Panc1 (cell line): ENCODE data around the gene RCN1. TPM values are rescaled to one million over a fixed set of nuclear protein-coding genes. Genes with fewer than 3 reads are reported as not detected.

Experiments used
- ATAC-seq: fragments of 200-7000 bp; cut with Tn5 transposase; 2 replicates; pipeline ENCODE4 v1.9.1; 2020; ENCODE audit warnings: mild to moderate bottlenecking, moderate library complexity
- BruUV-seq: library from RNA; stranded (reverse); fragments of 400-500 nt; replicated peaks from 2 replicates; lab custom pipeline; 2021; lab: Mats Ljungman, UMichigan
- CTCF ChIA-PET: fragments of 300-600 bp; sonication (Branson Sonifier 250); formaldehyde crosslinking; loops from one replicate; lab custom pipeline; 2022; ENCODE audit warnings: antibody characterized with exemption; lab: Charles Lee
- POLR2A ChIA-PET: fragments of 300-600 bp; sonication (Branson Sonifier 250); formaldehyde crosslinking; loops from one replicate; lab custom pipeline; 2022; ENCODE audit warnings: antibody characterized with exemption; lab: Charles Lee
- DNase-seq: peaks from one replicate; pipeline ENCODE4 v3.0.0-alpha.2; 2010; ENCODE audit warnings: low read depth, low spot score
- H3K27ac ChIP-seq: 2 replicates; pipeline ENCODE4 v1.5.1; 2011; ENCODE audit warnings: mild to moderate bottlenecking, low read length, inconsistent platforms
- H3K27me3 ChIP-seq: fragments of 200-500 bp; sonication (Bioruptor generic); 2 replicates; pipeline ENCODE4 v1.6.0; 2014; ENCODE audit warnings: low read length, inconsistent platforms; ENCODE audit not compliant: control insufficient read depth, insufficient read depth
- H3K36me3 ChIP-seq: fragments of 200-500 bp; sonication (Bioruptor generic); 2 replicates; pipeline ENCODE4 v1.5.1; 2014; ENCODE audit warnings: inconsistent platforms, mild to moderate bottlenecking, low read length, moderate library complexity; ENCODE audit not compliant: control insufficient read depth, insufficient read depth
- H3K4me1 ChIP-seq: 2 replicates; pipeline ENCODE4 v1.5.1; 2011; ENCODE audit warnings: inconsistent platforms, mild to moderate bottlenecking, low read length, moderate library complexity; ENCODE audit not compliant: control insufficient read depth, insufficient read depth
- H3K4me3 ChIP-seq, 2 experiments: 2 replicates each; pipeline ENCODE4 v1.5.1; 2011 to 2012; ENCODE audit warnings: low read depth in 2 of 2, low read length in 2 of 2, mild to moderate bottlenecking in 2 of 2, inconsistent platforms in 1 of 2, moderate library complexity in 1 of 2
- H3K9me3 ChIP-seq: fragments of 200-500 bp; sonication (Bioruptor generic); 2 replicates; pipeline ENCODE4 v1.5.1; 2014; ENCODE audit warnings: low read depth, mild to moderate bottlenecking, inconsistent platforms, low read length, moderate library complexity; ENCODE audit not compliant: control insufficient read depth, insufficient read depth
- POLR2AphosphoS5 ChIP-seq: IDR thresholded peaks from 2 replicates; pipeline ENCODE4 v1.6.1; 2012; ENCODE audit warnings: mild to moderate bottlenecking, low read depth, low read length, moderate library complexity
- REST ChIP-seq, 2 experiments: IDR thresholded peaks; 2 replicates each; pipeline ENCODE4 v1.6.1; 2011 to 2012; ENCODE audit warnings: low read depth in 2 of 2, control low read depth in 1 of 2, low read length in 1 of 2, mild to moderate bottlenecking in 1 of 2, moderate library complexity in 1 of 2; ENCODE audit not compliant: insufficient read depth in 1 of 2
- SIN3A ChIP-seq: IDR thresholded peaks from 2 replicates; pipeline ENCODE4 v1.6.1; 2012; ENCODE audit warnings: low read depth, mild to moderate bottlenecking, low read length, moderate library complexity, borderline replicate concordance; ENCODE audit not compliant: insufficient read depth
- TCF7L2 ChIP-seq: IDR thresholded peaks from 2 replicates; pipeline ENCODE4 v1.6.1; 2011; ENCODE audit warnings: mild to moderate bottlenecking, low read depth, low read length, inconsistent platforms
- in situ Hi-C: cut with HindIII; loops from 2 replicates; pipeline ENCODE4 v1.10.0; 2016; ENCODE audit warnings: low sequenced_read_pairs, low pct_unique_long_range_greater_than_20kb
- intact Hi-C: fragments of 100-400 bp; cut with micrococcal nuclease; formaldehyde crosslinking; loops from one replicate; pipeline ENCODE4 v1.10.0; 2022; ENCODE audit not compliant: unreplicated experiment
- total RNA-seq: library from RNA; stranded (reverse); gene quantifications from one replicate; pipeline ENCODE4 v1.2.1, GENCODE V29; 2021; ENCODE audit not compliant: unreplicated experiment

The RCN1 gene
- total RNA-seq, 1 experiment from 2014 or later: 120 TPM

- Histone ChIP-seq H3K4me1 (no peaks in the 10 kb centered on the region), H3K4me3 (no peak overlapping the region), H3K36me3 (peaks cover 3% of the 10 kb centered on the region; the same call in 1 of the 2 replicates), H3K27me3 (peaks cover under 1% of the 10 kb centered on the region; the same call in 1 of the 2 replicates), H3K27ac (no peak overlapping the region), H3K9me3 (no peaks in the 10 kb centered on the region)
- intact Hi-C loops (no loop called here), in situ Hi-C loops (no loop called here)
- CTCF ChIA-PET: no interaction called here
- BruUV-seq: no TSS peak
- DNase-seq (no peak), ATAC-seq (no peak)
- TF ChIP-seq REST (IDR thresholded peaks at IDR 0.05; ENCODE audit: insufficient read depth in 1 of 2, low read depth in 2 of 2, low read length in 1 of 2) (no peak), POLR2AphosphoS5 (peak; percentile 27; the same call in 1 of the 2 replicates)
- POLR2A ChIA-PET: no interaction called here
Measured at GRCh38 chr11:32107647-32108046, 16.8 kb downstream of the RCN1 start.

GRCh38 chr11:32108576-32108975 lies 17.7 kb downstream of the RCN1 start:
- intact Hi-C loops: no loop called here
- H3K9me3 ChIP-seq: no peaks in the 10 kb centered on the region
- no peaks in the 10 kb centered on the region for H3K36me3 ChIP-seq
- CTCF ChIA-PET: no interaction called here
- no TSS peak for BruUV-seq
- POLR2A ChIA-PET: no interaction called here
- no peak for TF ChIP-seq SIN3A
- no peak for TF ChIP-seq POLR2AphosphoS5
- TF ChIP-seq REST (IDR thresholded peaks at IDR 0.05; ENCODE audit: insufficient read depth in 1 of 2, low read depth in 2 of 2, low read length in 1 of 2): no peak
- TF ChIP-seq TCF7L2: no peak
- no peak for DNase-seq
- H3K4me3 ChIP-seq: no peak overlapping the region
- no peak overlapping the region for H3K27ac ChIP-seq
- ATAC-seq: no peak
- peaks cover 3% of the 10 kb centered on the region; the same call in 1 of the 2 replicates for H3K27me3 ChIP-seq
- no peaks in the 10 kb centered on the region for H3K4me1 ChIP-seq
- in situ Hi-C loops: no loop called here

- Histone ChIP-seq H3K9me3 (no peaks in the 10 kb centered on the region), H3K4me1 (no peaks in the 10 kb centered on the region), H3K36me3 (no peaks in the 10 kb centered on the region), H3K4me3 (no peak overlapping the region), H3K27me3 (peaks cover 3% of the 10 kb centered on the region; the same call in 1 of the 2 replicates), H3K27ac (no peak overlapping the region)
- ATAC-seq (peak; percentile 85), DNase-seq (no peak)
- intact Hi-C loops: no loop called here
- BruUV-seq: no TSS peak
- ChIA-PET CTCF (no interaction called here), POLR2A (no interaction called here)
- in situ Hi-C loops: no loop called here
- TF ChIP-seq POLR2AphosphoS5: no peak
- TF ChIP-seq TCF7L2: no peak
Measured at GRCh38 chr11:32109138-32109537, 18.3 kb downstream of the RCN1 start.
